Endothelial cell of umbilical vein (primary cell): ENCODE measurements around the gene MCOLN2. TPM values are rescaled to one million over a fixed set of nuclear protein-coding genes. Genes with fewer than 3 reads are reported as not detected.

ENCODE experiments used
- BruUV-seq: library from RNA; stranded (reverse); fragments of 400-500 nt; replicated peaks from 2 replicates; lab custom pipeline; 2021; lab: Mats Ljungman, UMichigan
- CTCF ChIA-PET: fragments of 300-600, 350-600 bp; sonication (Branson Sonifier 250); formaldehyde crosslinking; loops from one replicate; lab custom pipeline; 2021; ENCODE audit warnings: antibody characterized with exemption, inconsistent platforms; lab: Charles Lee
- POLR2A ChIA-PET: fragments of 300-600, 350-600 bp; sonication (Branson Sonifier 250); formaldehyde crosslinking; loops from one replicate; lab custom pipeline; 2021; ENCODE audit warnings: antibody characterized with exemption, inconsistent platforms; lab: Charles Lee
- DNase-seq: peaks from one replicate; pipeline ENCODE4 v3.0.0-alpha.2; 2011; ENCODE audit warnings: low read depth, low spot score
- FAIRE-seq: peaks from 2 replicates; lab custom pipeline; 2011; peaks lifted over from hg19 to GRCh38; lab: Jason Lieb, UNC
- H2AFZ ChIP-seq: 2 replicates; pipeline ENCODE4 v1.6.0; 2012; ENCODE audit warnings: low read depth, low read length, control low read depth, inconsistent platforms
- H3K27ac ChIP-seq: 2 replicates; pipeline ENCODE4 v1.5.1; 2011; ENCODE audit warnings: low read depth, mild to moderate bottlenecking, control low read depth, low read length, moderate library complexity; ENCODE audit not compliant: insufficient read depth
- H3K27me3 ChIP-seq, 2 experiments: 2 replicates each; pipeline versions ENCODE4 v1.6.0 to v1.6.1; 2011; ENCODE audit warnings: low read length in 2 of 2, mixed read lengths in 1 of 2; ENCODE audit not compliant: control insufficient read depth in 2 of 2, insufficient read depth in 2 of 2
- H3K36me3 ChIP-seq, 2 experiments: 2 replicates in 1 of 2; 3 replicates in 1 of 2; pipeline ENCODE4 v1.5.1; 2011; ENCODE audit warnings: low read length in 2 of 2, mild to moderate bottlenecking in 1 of 2, moderate library complexity in 1 of 2; ENCODE audit not compliant: control insufficient read depth in 2 of 2, insufficient read depth in 2 of 2; ENCODE audit errors: extremely low read depth in 1 of 2
- H3K4me1 ChIP-seq: 3 replicates; pipeline ENCODE4 v1.5.1; 2011; ENCODE audit warnings: mild to moderate bottlenecking, low read length; ENCODE audit not compliant: control insufficient read depth, insufficient read depth; ENCODE audit errors: extremely low read depth
- H3K4me2 ChIP-seq: 2 replicates; pipeline ENCODE4 v1.6.1; 2011; ENCODE audit warnings: low read length, control low read depth, mixed read lengths; ENCODE audit not compliant: insufficient read depth
- H3K4me3 ChIP-seq, 3 experiments: fragments of 200-600 bp in 1 of 3; sonication (generic), shearing (Covaris generic) in 1 of 3; replicated peaks in 1 of 3; 2 replicates each; pipeline ENCODE4 v1.5.1; 2011 to 2016; ENCODE audit warnings: control low read depth in 3 of 3, low read length in 3 of 3, mild to moderate bottlenecking in 2 of 3, inconsistent platforms in 1 of 3, low read depth in 1 of 3, moderate library complexity in 1 of 3; ENCODE audit not compliant: insufficient read depth in 1 of 3
- H3K79me2 ChIP-seq: 2 replicates; pipeline ENCODE4 v1.6.0; 2012; ENCODE audit warnings: low read length, inconsistent platforms; ENCODE audit not compliant: control insufficient read depth, insufficient read depth
- H3K9ac ChIP-seq: replicated peaks from 2 replicates; pipeline ENCODE3; 2011; ENCODE audit warnings: low read length, control low read depth; ENCODE audit not compliant: insufficient read depth; ENCODE audit errors: extremely low read depth
- H3K9me1 ChIP-seq: replicated peaks from 3 replicates; pipeline ENCODE4 v1.6.0; 2011; ENCODE audit warnings: mild to moderate bottlenecking, low read length; ENCODE audit not compliant: control insufficient read depth, insufficient read depth; ENCODE audit errors: extremely low read depth
- H3K9me3 ChIP-seq: replicated peaks from 2 replicates; pipeline ENCODE4 v1.5.1; 2012; ENCODE audit warnings: low read length, inconsistent platforms; ENCODE audit not compliant: control insufficient read depth, insufficient read depth
- H4K20me1 ChIP-seq: replicated peaks from 2 replicates; pipeline ENCODE3; 2011; ENCODE audit warnings: mild to moderate bottlenecking, low read length; ENCODE audit not compliant: control insufficient read depth, insufficient read depth; ENCODE audit errors: extremely low read depth
- CTCF ChIP-seq, 2 donors: IDR thresholded peaks; 1 replicate in 1 of 2; 2 replicates in 1 of 2; pipeline ENCODE4 v1.5.1; 2011; ENCODE audit warnings: low read length in 2 of 2, mild to moderate bottlenecking in 2 of 2, moderate library complexity in 2 of 2, control low read depth in 1 of 2, inconsistent platforms in 1 of 2, low read depth in 1 of 2; ENCODE audit not compliant: insufficient read depth in 1 of 2; ENCODE audit errors: extremely low read depth in 1 of 2
- EZH2 ChIP-seq: IDR thresholded peaks from 2 replicates; pipeline ENCODE4 v1.6.1; 2012; ENCODE audit warnings: borderline replicate concordance, low read depth, mild to moderate bottlenecking, moderate library complexity, low read length, inconsistent platforms; ENCODE audit not compliant: severe bottlenecking
- FOS ChIP-seq: IDR thresholded peaks from 2 replicates; pipeline ENCODE4 v1.6.1; 2011; ENCODE audit warnings: mild to moderate bottlenecking, low read length, moderate library complexity, borderline replicate concordance; ENCODE audit not compliant: insufficient read depth
- GATA2 ChIP-seq: IDR thresholded peaks from 2 replicates; pipeline ENCODE4 v1.7.0; 2011; ENCODE audit warnings: low read depth, mild to moderate bottlenecking, moderate library complexity, mixed read lengths, low read length; ENCODE audit not compliant: insufficient read length, insufficient read depth
- JUN ChIP-seq: IDR thresholded peaks from 2 replicates; pipeline ENCODE4 v1.6.1; 2011; ENCODE audit warnings: borderline replicate concordance, low read depth; ENCODE audit not compliant: insufficient read length, insufficient read depth
- MAX ChIP-seq: IDR thresholded peaks from 2 replicates; pipeline ENCODE4 v1.6.1; 2011; ENCODE audit not compliant: insufficient read depth, insufficient read length
- MYC ChIP-seq: IDR thresholded peaks from one replicate; pipeline ENCODE4 v1.6.1; 2011; ENCODE audit warnings: mild to moderate bottlenecking, low read depth, low read length
- POLR2A ChIP-seq: IDR thresholded peaks from 2 replicates; pipeline ENCODE4 v1.6.1; 2012; ENCODE audit warnings: low read depth, mild to moderate bottlenecking, control low read depth, low read length
- POLR2AphosphoS5 ChIP-seq: IDR thresholded peaks from 2 replicates; pipeline ENCODE4 v1.6.1; 2012; ENCODE audit warnings: low read depth, mild to moderate bottlenecking, control low read depth, low read length, moderate library complexity; ENCODE audit not compliant: insufficient read depth
- dilution Hi-C: fragments of 300-500 bp; cut with MboI; formaldehyde crosslinking; loops from one replicate; pipeline ENCODE4 v1.15.0; 2019; ENCODE audit warnings: low sequenced_read_pairs; ENCODE audit not compliant: extremely low pct_ligation_motif_present
- intact Hi-C: fragments of 100-400 bp; cut with micrococcal nuclease; formaldehyde crosslinking; loops from one replicate; pipeline ENCODE4 v1.10.0; 2022
- polyA plus RNA-seq, 4 experiments: library from polyadenylated mRNA; depleted of rRNA in 3 of 4; stranded (reverse) in 3 of 4; unstranded in 1 of 4; fragments of >200 nt; gene quantifications; 2 replicates each; pipeline versions ENCODE4 v1.2.1 to v1.2.3, GENCODE V29; 2011 to 2012; ENCODE audit warnings: missing spikeins in 1 of 4
- total RNA-seq: library from RNA; stranded (reverse); gene quantifications from 2 replicates; pipeline ENCODE4 v1.2.3, GENCODE V29; 2021

Gene MCOLN2
- total and polyA plus RNA-seq, 2 donors (not counting 3 experiments of a cell fraction or from before 2014, with no cell fraction given) = not detected

DNA sequence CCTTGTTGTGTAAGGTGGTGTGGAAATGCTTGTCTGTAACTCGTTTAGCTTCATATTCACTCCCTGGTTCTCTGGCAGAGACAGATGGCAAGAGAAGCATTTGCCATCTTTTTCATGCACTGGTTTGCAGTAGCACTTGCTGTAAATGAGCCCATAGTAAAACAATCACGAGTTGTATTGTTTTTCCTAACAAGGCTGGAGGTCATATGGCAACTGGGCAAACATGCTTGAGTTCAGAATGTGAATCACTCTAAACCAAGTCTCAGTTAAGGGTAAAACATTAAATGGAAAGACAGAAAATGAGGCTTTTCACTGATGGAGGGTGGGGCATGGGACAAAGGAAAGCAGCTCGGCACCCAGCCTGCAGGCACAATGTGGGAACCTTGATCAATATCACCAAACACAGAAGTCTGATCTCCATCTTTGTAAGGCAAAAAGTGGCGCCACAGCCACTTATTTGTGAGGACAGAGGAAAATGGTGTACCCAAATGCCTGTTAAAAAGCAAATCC lies 77.4 kb downstream of the MCOLN2 start:
- ChIA-PET CTCF (no interaction called here), POLR2A (no interaction called here)
- H3K9me3 ChIP-seq = no peaks in the 10 kb centered on the region
- no peak overlapping the region for H2AFZ ChIP-seq
- H3K27ac ChIP-seq = no peak overlapping the region
- intact Hi-C loops = no loop called here
- H3K9me1 ChIP-seq = no peaks in the 10 kb centered on the region
- no peaks in the 10 kb centered on the region for H3K4me1 ChIP-seq
- no TSS peak for BruUV-seq
- no peak for FAIRE-seq
- TF ChIP-seq EZH2 (no peak), MYC (no peak), CTCF (IDR thresholded peaks at IDR 0.05; ENCODE audit: extremely low read depth in 1 of 2, insufficient read depth in 1 of 2, low read depth in 1 of 2, low read length in 2 of 2) (no peak), GATA2 (no peak), MAX (no peak), FOS (no peak), JUN (no peak), POLR2AphosphoS5 (no peak), POLR2A (no peak)
- no peak overlapping the region for H3K4me2 ChIP-seq
- no peaks in the 10 kb centered on the region for H4K20me1 ChIP-seq
- H3K79me2 ChIP-seq = no peaks in the 10 kb centered on the region
- no peak for DNase-seq
- no peak overlapping the region for H3K4me3 ChIP-seq
- no peak overlapping the region for H3K9ac ChIP-seq
- H3K36me3 ChIP-seq = no peaks in the 10 kb centered on the region
- peaks cover 0 to 14% of the 10 kb centered on the region in 2 experiments for H3K27me3 ChIP-seq
- dilution Hi-C loops = no loop called here
